Activated naive CD4-positive, alpha-beta T cell treated with anti-CD3 and anti-CD28 coated beads, Interleukin-2, amount 50 U/mL, for 72 hours (primary cell): ENCODE measurements around the gene RIPPLY1. TPM values are rescaled to one million over a fixed set of nuclear protein-coding genes. Genes with fewer than 3 reads are reported as not detected.
A peak's percentile ranks its signal among the peaks of the same experiment; 100 is the strongest.

Source experiments
- ATAC-seq, 2 donors: fragments of 150-1000 bp; cut with Tn5 transposase; 2 replicates each; pipeline ENCODE4 v1.10.0; 2021; ENCODE audit warnings: mild to moderate bottlenecking in 2 of 2, moderate library complexity in 2 of 2
- DNase-seq, 2 donors: peaks; one replicate each; pipeline ENCODE4 v3.0.0; 2021 to 2022; ENCODE audit warnings: low spot score in 2 of 2
- H3K27ac Mint-ChIP-seq, 2 donors: one replicate each; pipeline ENCODE4 v1.8.0; 2022; ENCODE audit warnings: mild to moderate bottlenecking in 2 of 2, mixed read lengths in 2 of 2
- H3K36me3 Mint-ChIP-seq, 2 donors: one replicate each; pipeline ENCODE4 v1.8.0; 2022; ENCODE audit warnings: mixed read lengths in 2 of 2
- H3K9me3 Mint-ChIP-seq, 2 donors: one replicate each; pipeline ENCODE4 v1.8.0; 2022; ENCODE audit warnings: mixed read lengths in 2 of 2
- total RNA-seq, 2 donors: library from RNA; stranded (reverse); gene quantifications; one replicate each; pipeline ENCODE4 v1.2.3, GENCODE V29; 2022

Gene RIPPLY1
- total RNA-seq, 2 donors from 2014 or later = not detected

- Mint-ChIP-seq H3K9me3 (no peaks in the 10 kb centered on the region), H3K36me3 (no peaks in the 10 kb centered on the region), H3K27ac (no peak overlapping the region)
- DNase-seq = no peak
- ATAC-seq = no peak
These were observed 23.9 kb upstream of the RIPPLY1 start for GRCh38 chrX:106927023-106927422.

- DNase-seq (no peak), ATAC-seq (no peak)
- Mint-ChIP-seq H3K27ac (no peak overlapping the region), H3K36me3 (no peaks in the 10 kb centered on the region), H3K9me3 (no peaks in the 10 kb centered on the region)
These were observed 18.5 kb upstream of the RIPPLY1 start for GRCh38 chrX:106921637-106922036.

- DNase-seq (no peak), ATAC-seq (no peak)
- H3K9me3 Mint-ChIP-seq = no peaks in the 10 kb centered on the region
These were observed 16.9 kb upstream of the RIPPLY1 start, which contains the start of gene CLDN2 for GRCh38 chrX:106919932-106920452. CLDN2 (plus strand) TSS chrX:106920402; CDS start chrX:106928229, 7,827 bp downstream.

GRCh38 chrX:106917830-106918500 lies 14.8 kb upstream of the RIPPLY1 start:
- no peaks in the 10 kb centered on the region for H3K36me3 Mint-ChIP-seq
- peak in 1 of 2 donors; percentile 45 for ATAC-seq
- no peak for DNase-seq
- no peaks in the 10 kb centered on the region for H3K9me3 Mint-ChIP-seq
- H3K27ac Mint-ChIP-seq = peak overlapping the region in 1 of 2 donors; percentile 9

More at GRCh38 chrX:106919932-106920452, 16.9 kb upstream of the RIPPLY1 start, which contains the start of gene CLDN2:
- H3K27ac Mint-ChIP-seq = no peak within 1 kb of the TSS
- H3K36me3 Mint-ChIP-seq = no peaks in the 10 kb centered on the region

- no peaks in the 10 kb centered on the region for H3K36me3 Mint-ChIP-seq
- no peak for DNase-seq
- no peak overlapping the region for H3K27ac Mint-ChIP-seq
- H3K9me3 Mint-ChIP-seq = no peaks in the 10 kb centered on the region
- ATAC-seq = no peak
These were observed 9.7 kb upstream of the RIPPLY1 start for GRCh38 chrX:106912864-106913263.

GRCh38 chrX:106906361-106906760 lies 3.2 kb upstream of the RIPPLY1 start:
- H3K9me3 Mint-ChIP-seq = no peaks in the 10 kb centered on the region
- ATAC-seq (no peak), DNase-seq (no peak)
- H3K36me3 Mint-ChIP-seq = no peaks in the 10 kb centered on the region
- H3K27ac Mint-ChIP-seq = no peak overlapping the region

GRCh38 chrX:106905064-106905708 lies 2.0 kb upstream of the RIPPLY1 start:
- ATAC-seq (no peak), DNase-seq (no peak)
- Mint-ChIP-seq H3K36me3 (no peaks in the 10 kb centered on the region), H3K27ac (no peak overlapping the region), H3K9me3 (no peaks in the 10 kb centered on the region)

GRCh38 chrX:106903856-106904528 lies 851 bp upstream of the RIPPLY1 start:
- no peaks in the 10 kb centered on the region for H3K36me3 Mint-ChIP-seq
- ATAC-seq = no peak

GRCh38 chrX:106902684-106903083 lies 457 bp downstream of the RIPPLY1 start:
- H3K27ac Mint-ChIP-seq = no peak overlapping the region
- no peak for ATAC-seq
- H3K9me3 Mint-ChIP-seq = no peaks in the 10 kb centered on the region
- no peak for DNase-seq
- no peaks in the 10 kb centered on the region for H3K36me3 Mint-ChIP-seq

More at GRCh38 chrX:106903856-106904528, 851 bp upstream of the RIPPLY1 start:
- no peaks in the 10 kb centered on the region for H3K9me3 Mint-ChIP-seq
- DNase-seq = no peak
- H3K27ac Mint-ChIP-seq = no peak overlapping the region

- DNase-seq = no peak
- Mint-ChIP-seq H3K9me3 (no peaks in the 10 kb centered on the region), H3K27ac (no peak overlapping the region), H3K36me3 (no peaks in the 10 kb centered on the region)
- ATAC-seq = no peak
These were observed 1.3 kb downstream of the RIPPLY1 start for GRCh38 chrX:106901781-106902219.

- Mint-ChIP-seq H3K27ac (no peak overlapping the region), H3K36me3 (no peaks in the 10 kb centered on the region), H3K9me3 (no peaks in the 10 kb centered on the region)
- no peak for ATAC-seq
- no peak for DNase-seq
These were observed 1.8 kb downstream of the RIPPLY1 start for GRCh38 chrX:106901341-106901740.

- no peak for DNase-seq
- ATAC-seq = no peak
- Mint-ChIP-seq H3K9me3 (no peaks in the 10 kb centered on the region), H3K27ac (no peak overlapping the region), H3K36me3 (no peaks in the 10 kb centered on the region)
These were observed 3.3 kb downstream of the RIPPLY1 start for GRCh38 chrX:106899841-106900240.

- ATAC-seq (no peak), DNase-seq (no peak)
- H3K27ac Mint-ChIP-seq = no peak overlapping the region
- no peaks in the 10 kb centered on the region for H3K9me3 Mint-ChIP-seq
- no peaks in the 10 kb centered on the region for H3K36me3 Mint-ChIP-seq
These were observed 3.9 kb downstream of the RIPPLY1 start for GRCh38 chrX:106899276-106899675.

- DNase-seq = no peak
- Mint-ChIP-seq H3K36me3 (no peaks in the 10 kb centered on the region), H3K9me3 (no peaks in the 10 kb centered on the region), H3K27ac (no peak overlapping the region)
- ATAC-seq = peak; percentile 63 to 69
These were observed 4.7 kb downstream of the RIPPLY1 start for GRCh38 chrX:106898462-106898861.

GRCh38 chrX:106897259-106897658 lies 5.9 kb downstream of the RIPPLY1 start:
- H3K9me3 Mint-ChIP-seq = no peaks in the 10 kb centered on the region
- H3K36me3 Mint-ChIP-seq = no peaks in the 10 kb centered on the region
- no peak for DNase-seq
- no peak for ATAC-seq
- no peak overlapping the region for H3K27ac Mint-ChIP-seq

GRCh38 chrX:106894978-106895452 lies 8.1 kb downstream of the RIPPLY1 start:
- ATAC-seq (no peak), DNase-seq (no peak)
- H3K27ac Mint-ChIP-seq = peak overlapping the region in 1 of 2 donors; percentile 72
- no peaks in the 10 kb centered on the region for H3K36me3 Mint-ChIP-seq
- H3K9me3 Mint-ChIP-seq = no peaks in the 10 kb centered on the region

GRCh38 chrX:106894392-106894909 lies 8.7 kb downstream of the RIPPLY1 start:
- H3K36me3 Mint-ChIP-seq = no peaks in the 10 kb centered on the region
- DNase-seq = peak in 1 of 2 donors; percentile 49
- ATAC-seq = peak; percentile 64 to 73
- H3K9me3 Mint-ChIP-seq = no peaks in the 10 kb centered on the region
- H3K27ac Mint-ChIP-seq = no peak overlapping the region
